ENCODE results near the gene ZBTB21. TPM values are rescaled to one million over a fixed set of nuclear protein-coding genes. Genes with fewer than 3 reads are reported as not detected.

The ZBTB21 gene
- total and polyA plus RNA-seq, 9 of the 15 experiments (the other 6 are each of a cell fraction or from before 2014, with no cell fraction given): 2.2 to 15.2 (median 8.7) TPM

- peak; percentile 37 for FAIRE-seq
- H3K9me1 ChIP-seq (ENCODE audit: control insufficient read depth, insufficient read depth, low read length): no peaks in the 10 kb centered on the region
Measured at GRCh38 chr21:42027822-42028765, 17.9 kb upstream of the ZBTB21 start.

More at GRCh38 chr21:42027822-42028765, 17.9 kb upstream of the ZBTB21 start:
- no peak for DNase-seq (ENCODE audit: extremely low read depth in 1 of 4, low spot score in 3 of 4)
- Histone ChIP-seq H3K9ac (ENCODE audit: insufficient read depth in 1 of 2, low read depth in 2 of 2, low read length in 2 of 2) (no peak overlapping the region), H3K36me3 (ENCODE audit: control insufficient read depth, insufficient read depth, low read length) (no peaks in the 10 kb centered on the region), H3K79me2 (ENCODE audit: control insufficient read depth, insufficient read depth, low read length) (no peaks in the 10 kb centered on the region), H3K9me3 (replicated peaks; ENCODE audit: control insufficient read depth, insufficient read depth, low read depth, low read length) (no peaks in the 10 kb centered on the region), H2AFZ (ENCODE audit: low read depth, low read length) (0 out of 2 replicates have a peak overlapping the region, but pooled peaks have one; percentile 16), H3K27me3 (ENCODE audit: control insufficient read depth in 2 of 2, insufficient read depth in 2 of 2, low read length in 2 of 2) (peaks cover 67 to 77% of the 10 kb centered on the region in 2 experiments), H3K4me2 (ENCODE audit: insufficient read depth, low read length) (no peak overlapping the region), H3K27ac (ENCODE audit: extremely low read depth, low read depth, low read length) (no peak overlapping the region), H3K4me3 (no peak overlapping the region), H4K20me1 (replicated peaks; ENCODE audit: control insufficient read depth, insufficient read depth, low read length) (peaks cover 13% of the 10 kb centered on the region; the same call in 1 of the 2 replicates), H3K4me1 (replicated peaks in 1 of 2; ENCODE audit: control insufficient read depth in 2 of 2, insufficient read depth in 2 of 2, low read length in 2 of 2) (peaks cover 0 to 3% of the 10 kb centered on the region in 2 experiments; a peak in 1 of 5 replicates)
- POLR2A ChIA-PET: interaction anchor here (0.6 to 1.1 kb wide), 2 partner anchors 12 to 191 kb away, joined by 3 to 4 read pairs; no protein-coding TSS in a partner anchor
- in situ Hi-C loops (cut with MboI): no loop called here
- CTCF ChIA-PET (ENCODE audit: low intra/inter-chr PET ratio): no interaction called here
- WGBS (ENCODE audit: insufficient coverage, low coverage, missing lambda C conversion rate): 25% methylated on average over 26 of the region's 26 CpGs
- intact Hi-C loops (cut with micrococcal nuclease): loop anchor here (10.0 kb wide), 1 partner anchor 57 kb away; no protein-coding TSS in a partner anchor
- BruUV-seq (replicated peaks): no TSS peak
- ATAC-seq: peak; percentile 28; the same call in 2 of the 3 replicates
- TF ChIP-seq SPI1 (IDR thresholded peaks at IDR 0.05; ENCODE audit: borderline replicate concordance, low read depth, low read length) (peak; percentile 59), STAT5B (CRISPR knock-in tag; IDR thresholded peaks at IDR 0.05) (no peak), CC2D1A (IDR thresholded peaks at IDR 0.05) (no peak), KLF6 (CRISPR knock-in tag; IDR thresholded peaks at IDR 0.05; ENCODE audit: borderline replicate concordance) (no peak), NFE2 (IDR thresholded peaks at IDR 0.05; ENCODE audit: low read depth) (no peak)

Data from K562 (cell line).